ENCODE data around the gene AKAP10. TPM values are rescaled to one million over a fixed set of nuclear protein-coding genes. Genes with fewer than 3 reads are reported as not detected.
"Not testable (repeated sequence)": the region's sequence is repeated elsewhere in the genome, so short reads cannot be mapped to it uniquely, and the experiment has no call there.

Gene AKAP10
- total and polyA plus RNA-seq, 7 experiments from 2014 or later: 17.0 to 69.0 (median 50.5) TPM

GRCh38 chr17:19962954-19963353, 14.7 kb downstream of the AKAP10 start:
- H3K4me3 ChIP-seq (ENCODE audit: low read length); H3K9me3 ChIP-seq (ENCODE audit: control insufficient read depth in 2 of 3, low read length in 3 of 3); DNase-seq; H3K27me3 Mint-ChIP-seq; CTCF ChIA-PET; ATAC-seq; H3K4me1 ChIP-seq (ENCODE audit: control insufficient read depth in 2 of 2, insufficient read depth in 2 of 2, low read length in 2 of 2); intact Hi-C loops (cut with micrococcal nuclease); H3K9me3 Mint-ChIP-seq; H3K4me3 Mint-ChIP-seq; H3K27me3 ChIP-seq (ENCODE audit: control insufficient read depth in 2 of 2, insufficient read depth in 2 of 2, low read length in 2 of 2); H3K27ac ChIP-seq (ENCODE audit: low read depth, low read length): not testable (repeated sequence)
- peaks cover 7 to 50% (median 9%) of the 10 kb centered on the region in 3 experiments for H3K36me3 ChIP-seq (ENCODE audit: control insufficient read depth in 2 of 3, insufficient read depth in 3 of 3, low read length in 3 of 3)
- Mint-ChIP-seq H3K36me3 (peaks cover 12 to 37% (median 16%) of the 10 kb centered on the region in 5 donors), H3K27ac (peak overlapping the region in 2 of 9 donors; percentile 25 to 43), H3K4me1 (peaks cover 20 to 62% (median 43%) of the 10 kb centered on the region in 7 donors)
- POLR2A ChIA-PET: interaction anchor here (0.7 kb wide), 1 partner anchor 40 kb away, joined by 3 read pairs; no protein-coding TSS in a partner anchor

DNA sequence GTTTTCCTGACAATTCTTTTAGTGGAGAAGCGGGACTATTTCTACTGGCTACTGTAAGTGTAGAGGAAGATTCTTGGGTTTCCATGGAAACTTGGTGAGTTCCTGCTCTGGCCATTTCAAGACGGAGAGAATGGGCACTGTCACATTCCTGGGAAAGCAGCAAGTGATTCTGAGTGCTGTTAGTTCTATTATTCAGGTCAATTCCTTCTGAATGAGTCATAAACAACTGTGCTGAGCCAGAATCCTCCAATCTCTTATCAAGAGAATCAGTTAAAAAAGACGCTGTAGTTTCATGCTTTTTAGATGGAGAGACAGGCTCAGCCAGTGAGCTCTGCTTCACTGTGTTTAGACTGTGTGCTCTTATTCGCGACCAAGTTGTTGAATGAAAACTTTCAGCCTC, 19.6 kb downstream of the AKAP10 start:
- Histone ChIP-seq H3K27ac (ENCODE audit: low read depth, low read length) (no peak overlapping the region), H3K4me3 (ENCODE audit: low read length) (no peak overlapping the region), H3K9me3 (ENCODE audit: control insufficient read depth in 2 of 3, low read length in 3 of 3) (no peaks in the 10 kb centered on the region), H3K27me3 (ENCODE audit: control insufficient read depth in 2 of 2, insufficient read depth in 2 of 2, low read length in 2 of 2) (no peaks in the 10 kb centered on the region), H3K4me1 (ENCODE audit: control insufficient read depth in 2 of 2, insufficient read depth in 2 of 2, low read length in 2 of 2) (peaks cover 9 to 27% of the 10 kb centered on the region in 2 donors), H3K36me3 (ENCODE audit: control insufficient read depth in 2 of 3, insufficient read depth in 3 of 3, low read length in 3 of 3) (peaks cover 9 to 51% (median 10%) of the 10 kb centered on the region in 3 experiments)
- ATAC-seq (no peak), DNase-seq (no peak)
- ChIA-PET CTCF (interaction anchor here (0.6 kb wide), 1 partner anchor 486 kb away, joined by 4 read pairs; no protein-coding TSS in a partner anchor), POLR2A (no interaction called here)
- H3K27ac Mint-ChIP-seq: peak overlapping the region in 7 of 9 donors; percentile 3 to 73 (median 69)
- H3K36me3 Mint-ChIP-seq: peaks cover 18 to 53% (median 26%) of the 10 kb centered on the region in 5 donors
- peaks cover 33 to 78% (median 55%) of the 10 kb centered on the region in 7 donors for H3K4me1 Mint-ChIP-seq
- intact Hi-C loops (cut with micrococcal nuclease): no loop called here
- peaks cover 0 to 4% (median 0%) of the 10 kb centered on the region in 11 donors for H3K9me3 Mint-ChIP-seq
- peak overlapping the region in 5 of 10 donors; percentile 8 to 32 (median 23) for H3K4me3 Mint-ChIP-seq
- H3K27me3 Mint-ChIP-seq: no peaks in the 10 kb centered on the region

- Histone ChIP-seq H3K4me1 (ENCODE audit: control insufficient read depth in 2 of 2, insufficient read depth in 2 of 2, low read length in 2 of 2) (peaks cover 9 to 27% of the 10 kb centered on the region in 2 donors), H3K36me3 (ENCODE audit: control insufficient read depth in 2 of 3, insufficient read depth in 3 of 3, low read length in 3 of 3) (peaks cover 9 to 28% (median 10%) of the 10 kb centered on the region in 3 experiments), H3K4me3 (ENCODE audit: low read length) (no peak overlapping the region), H3K9me3 (ENCODE audit: control insufficient read depth in 2 of 3, low read length in 3 of 3) (no peaks in the 10 kb centered on the region), H3K27me3 (ENCODE audit: control insufficient read depth in 2 of 2, insufficient read depth in 2 of 2, low read length in 2 of 2) (no peaks in the 10 kb centered on the region), H3K27ac (ENCODE audit: low read depth, low read length) (no peak overlapping the region)
- DNase-seq (peak in 1 of 9 donors; percentile 6), ATAC-seq (no peak)
- CTCF ChIA-PET: no interaction called here
- POLR2A ChIA-PET: no interaction called here
- H3K27me3 Mint-ChIP-seq: no peaks in the 10 kb centered on the region
- intact Hi-C loops (cut with micrococcal nuclease): no loop called here
- peaks cover 0 to 4% (median 0%) of the 10 kb centered on the region in 11 donors for H3K9me3 Mint-ChIP-seq
- peaks cover 37 to 71% (median 57%) of the 10 kb centered on the region in 7 donors for H3K4me1 Mint-ChIP-seq
- H3K36me3 Mint-ChIP-seq: peaks cover 13 to 43% (median 31%) of the 10 kb centered on the region in 5 donors
- peak overlapping the region in 5 of 9 donors; percentile 14 to 65 (median 21) for H3K27ac Mint-ChIP-seq
- peak overlapping the region in 8 of 10 donors; percentile 17 to 63 (median 44) for H3K4me3 Mint-ChIP-seq
Observed at GRCh38 chr17:19955099-19955498, 22.5 kb downstream of the AKAP10 start.

GRCh38 chr17:19951411-19951810, 26.2 kb downstream of the AKAP10 start:
- H3K4me3 Mint-ChIP-seq: peak overlapping the region in 1 of 10 donors; percentile 53
- H3K4me3 ChIP-seq (ENCODE audit: low read length); ATAC-seq; H3K9me3 ChIP-seq (ENCODE audit: control insufficient read depth in 2 of 3, low read length in 3 of 3); intact Hi-C loops (cut with micrococcal nuclease); H3K27ac ChIP-seq (ENCODE audit: low read depth, low read length); CTCF ChIA-PET; POLR2A ChIA-PET; H3K27me3 Mint-ChIP-seq; DNase-seq; H3K9me3 Mint-ChIP-seq; H3K27me3 ChIP-seq (ENCODE audit: control insufficient read depth in 2 of 2, insufficient read depth in 2 of 2, low read length in 2 of 2): not testable (repeated sequence)
- peak overlapping the region in 1 of 9 donors; percentile 23 for H3K27ac Mint-ChIP-seq
- Histone ChIP-seq H3K4me1 (ENCODE audit: control insufficient read depth in 2 of 2, insufficient read depth in 2 of 2, low read length in 2 of 2) (peaks cover 6 to 30% of the 10 kb centered on the region in 2 donors), H3K36me3 (ENCODE audit: control insufficient read depth in 2 of 3, insufficient read depth in 3 of 3, low read length in 3 of 3) (peaks cover 0 to 24% (median 0%) of the 10 kb centered on the region in 3 experiments)
- H3K36me3 Mint-ChIP-seq: peaks cover 10 to 38% (median 31%) of the 10 kb centered on the region in 5 donors
- peaks cover 46 to 82% (median 65%) of the 10 kb centered on the region in 7 donors for H3K4me1 Mint-ChIP-seq

DNA sequence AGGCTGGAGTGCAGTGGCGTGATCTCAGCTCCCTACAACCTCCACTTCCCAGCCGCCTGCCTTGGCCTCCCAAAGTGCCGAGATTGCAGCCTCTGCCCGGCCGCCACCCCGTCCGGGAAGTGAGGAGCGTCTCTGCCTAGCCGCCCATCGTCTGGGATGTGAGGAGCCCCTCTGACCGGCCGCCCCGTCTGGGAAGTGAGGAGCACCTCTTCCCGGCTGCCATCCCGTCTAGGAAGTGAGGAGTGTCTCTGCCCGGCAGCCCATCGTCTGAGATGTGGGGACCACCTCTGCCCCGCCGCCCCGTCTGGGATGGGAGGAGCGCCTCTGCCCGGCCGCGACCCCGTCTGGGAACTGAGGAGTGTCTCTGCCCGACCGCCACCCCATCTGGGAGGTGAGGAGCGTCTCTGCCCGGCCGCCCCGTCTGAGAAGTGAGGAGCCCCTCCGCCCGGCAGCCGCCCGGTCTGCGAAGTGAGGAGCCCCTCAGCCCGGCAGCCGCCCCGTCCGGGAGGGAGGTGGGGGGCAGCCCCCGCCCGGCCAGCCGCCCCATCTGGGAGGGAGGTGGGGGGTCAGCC, 26.9 kb downstream of the AKAP10 start:
- CTCF ChIA-PET; intact Hi-C loops (cut with micrococcal nuclease); H3K4me3 ChIP-seq (ENCODE audit: low read length); POLR2A ChIA-PET; H3K27me3 ChIP-seq (ENCODE audit: control insufficient read depth in 2 of 2, insufficient read depth in 2 of 2, low read length in 2 of 2); H3K27ac Mint-ChIP-seq; ATAC-seq; H3K27me3 Mint-ChIP-seq; H3K9me3 ChIP-seq (ENCODE audit: control insufficient read depth in 2 of 3, low read length in 3 of 3); H3K9me3 Mint-ChIP-seq; H3K27ac ChIP-seq (ENCODE audit: low read depth, low read length); DNase-seq: not testable (repeated sequence)
- Histone ChIP-seq H3K36me3 (ENCODE audit: control insufficient read depth in 2 of 3, insufficient read depth in 3 of 3, low read length in 3 of 3) (peaks cover 0 to 22% (median 0%) of the 10 kb centered on the region in 3 experiments), H3K4me1 (ENCODE audit: control insufficient read depth in 2 of 2, insufficient read depth in 2 of 2, low read length in 2 of 2) (peaks cover 6 to 25% of the 10 kb centered on the region in 2 donors)
- H3K4me3 Mint-ChIP-seq: peak overlapping the region in 2 of 10 donors; percentile 20 to 35
- H3K4me1 Mint-ChIP-seq: peaks cover 41 to 75% (median 59%) of the 10 kb centered on the region in 7 donors
- H3K36me3 Mint-ChIP-seq: peaks cover 10 to 38% (median 26%) of the 10 kb centered on the region in 5 donors

GRCh38 chr17:19948116-19948943, 29.3 kb downstream of the AKAP10 start:
- POLR2A ChIA-PET: no interaction called here
- intact Hi-C loops (cut with micrococcal nuclease): no loop called here
- Mint-ChIP-seq H3K36me3 (peaks cover 6 to 36% (median 25%) of the 10 kb centered on the region in 5 donors), H3K4me1 (peaks cover 38 to 75% (median 63%) of the 10 kb centered on the region in 7 donors), H3K9me3 (no peaks in the 10 kb centered on the region), H3K27me3 (no peaks in the 10 kb centered on the region), H3K4me3 (peak overlapping the region in 9 of 10 donors; percentile 6 to 68 (median 32)), H3K27ac (peak overlapping the region; percentile 11 to 88 (median 68))
- ATAC-seq (no peak), DNase-seq (no peak)
- no peaks in the 10 kb centered on the region for H3K27me3 ChIP-seq (ENCODE audit: control insufficient read depth in 2 of 2, insufficient read depth in 2 of 2, low read length in 2 of 2)
- CTCF ChIA-PET: no interaction called here
- H3K9me3 ChIP-seq (ENCODE audit: control insufficient read depth in 2 of 3, low read length in 3 of 3): no peaks in the 10 kb centered on the region
- H3K4me3 ChIP-seq (ENCODE audit: low read length): no peak overlapping the region
- peaks cover 0 to 13% of the 10 kb centered on the region in 2 donors for H3K4me1 ChIP-seq (ENCODE audit: control insufficient read depth in 2 of 2, insufficient read depth in 2 of 2, low read length in 2 of 2)
- H3K27ac ChIP-seq (ENCODE audit: low read depth, low read length): peak overlapping the region; percentile 1
- H3K36me3 ChIP-seq (ENCODE audit: control insufficient read depth in 2 of 3, insufficient read depth in 3 of 3, low read length in 3 of 3): peaks cover 0 to 24% (median 0%) of the 10 kb centered on the region in 3 experiments

All from naive thymus-derived CD4-positive, alpha-beta T cell (primary cell).